AG04450 (cell line): ENCODE data around the gene MACROD2. TPM values are rescaled to one million over a fixed set of nuclear protein-coding genes. Genes with fewer than 3 reads are reported as not detected.

ENCODE experiments used
- CTCF ChIA-PET: fragments of 300-600, 350-600 bp; formaldehyde crosslinking; extraction: SDS; loops from one replicate; lab custom pipeline; 2022; ENCODE audit warnings: antibody characterized with exemption, inconsistent platforms; lab: Charles Lee
- POLR2A ChIA-PET: fragments of 350-600 bp; formaldehyde crosslinking; extraction: SDS; loops from one replicate; lab custom pipeline; 2021; ENCODE audit warnings: antibody characterized with exemption, inconsistent platforms; lab: Yijun Ruan, JAX
- DNase-seq: peaks from one replicate; pipeline ENCODE4 v3.0.0-alpha.2; 2011; ENCODE audit warnings: low read depth, low spot score
- H3K27ac ChIP-seq: one replicate; pipeline ENCODE4 v1.5.1; 2012; ENCODE audit warnings: low read depth, low read length, control low read depth
- H3K27me3 ChIP-seq: one replicate; pipeline ENCODE4 v1.6.0; 2012; ENCODE audit warnings: low read length; ENCODE audit not compliant: control insufficient read depth, insufficient read depth
- H3K4me3 ChIP-seq: 2 replicates; pipeline ENCODE4 v1.5.1; 2011; ENCODE audit warnings: mild to moderate bottlenecking, low read depth, low read length, control low read depth
- H3K9me3 ChIP-seq: 2 replicates; pipeline ENCODE4 v1.5.1; 2012; ENCODE audit warnings: low read length; ENCODE audit not compliant: control insufficient read depth, insufficient read depth
- CTCF ChIP-seq: IDR thresholded peaks from 2 replicates; pipeline ENCODE4 v1.5.1; 2011; ENCODE audit warnings: low read depth, low read length, control low read depth, inconsistent platforms
- polyA plus RNA-seq: library from polyadenylated mRNA; depleted of rRNA; stranded (reverse); fragments of >200 nt; gene quantifications from 2 replicates; pipeline ENCODE4 v1.2.3, GENCODE V29; 2011

MACROD2 gene
- polyA plus RNA-seq, 1 experiment = 0.02 TPM

- ChIA-PET POLR2A (no interaction called here), CTCF (no interaction called here)
- TF ChIP-seq CTCF = no peak
- Histone ChIP-seq H3K27ac (no peak overlapping the region), H3K4me3 (no peak overlapping the region), H3K9me3 (no peaks in the 10 kb centered on the region), H3K27me3 (no peaks in the 10 kb centered on the region)
- no peak for DNase-seq
These were observed 865.1 kb downstream of the MACROD2 start for GRCh38 chr20:14860410-14860814.

- H3K27ac ChIP-seq = no peak overlapping the region
- ChIA-PET CTCF (no interaction called here), POLR2A (no interaction called here)
- H3K4me3 ChIP-seq = no peak overlapping the region
- no peaks in the 10 kb centered on the region for H3K9me3 ChIP-seq
- no peak for DNase-seq
- H3K27me3 ChIP-seq = no peaks in the 10 kb centered on the region
- TF ChIP-seq CTCF = no peak
These were observed 865.8 kb downstream of the MACROD2 start for GRCh38 chr20:14861028-14861699.

- ChIA-PET POLR2A (no interaction called here), CTCF (interaction anchor here (1.0 kb wide), 1 partner anchor 528 kb away, joined by 3 read pairs; the partner anchor contains the start of gene FLRT3)
- TF ChIP-seq CTCF = no peak
- Histone ChIP-seq H3K9me3 (no peaks in the 10 kb centered on the region), H3K27me3 (no peaks in the 10 kb centered on the region), H3K27ac (no peak overlapping the region), H3K4me3 (no peak overlapping the region)
- no peak for DNase-seq
These were observed 869.9 kb downstream of the MACROD2 start for GRCh38 chr20:14865169-14865568.

GRCh38 chr20:14865731-14866130 is 870.4 kb downstream of the MACROD2 start:
- TF ChIP-seq CTCF = no peak
- CTCF ChIA-PET = interaction anchor here (1.0 kb wide), 1 partner anchor 528 kb away, joined by 3 read pairs; the partner anchor contains the start of gene FLRT3
- H3K27ac ChIP-seq = no peak overlapping the region
- no peaks in the 10 kb centered on the region for H3K27me3 ChIP-seq
- H3K4me3 ChIP-seq = no peak overlapping the region
- no peak for DNase-seq
- POLR2A ChIA-PET = no interaction called here
- H3K9me3 ChIP-seq = no peaks in the 10 kb centered on the region

GRCh38 chr20:14866841-14867514 is 871.7 kb downstream of the MACROD2 start:
- H3K9me3 ChIP-seq = no peaks in the 10 kb centered on the region
- ChIA-PET CTCF (no interaction called here), POLR2A (no interaction called here)

More at GRCh38 chr20:14866841-14867514, 871.7 kb downstream of the MACROD2 start:
- Histone ChIP-seq H3K4me3 (no peak overlapping the region), H3K27ac (no peak overlapping the region), H3K27me3 (no peaks in the 10 kb centered on the region)
- no peak for DNase-seq
- no peak for TF ChIP-seq CTCF
